PC-3 (cell line): Measurements from ENCODE around the gene COL9A3. TPM values are rescaled to one million over a fixed set of nuclear protein-coding genes. Genes with fewer than 3 reads are reported as not detected.
"Not testable (repeated sequence)": the region's sequence is repeated elsewhere in the genome, so short reads cannot be mapped to it uniquely, and the experiment has no call there.

Experiments used
- ATAC-seq: fragments of 200-7000 bp; cut with Tn5 transposase; 2 replicates; pipeline ENCODE4 v1.9.1; 2020; ENCODE audit warnings: mild to moderate bottlenecking, moderate library complexity
- BruUV-seq: library from RNA; stranded (reverse); fragments of 400-500 nt; replicated peaks from 2 replicates; lab custom pipeline; 2021; lab: Mats Ljungman, UMichigan
- CTCF ChIA-PET: fragments of 300-600 bp; sonication (Branson Sonifier 250); formaldehyde crosslinking; loops from one replicate; lab custom pipeline; 2022; ENCODE audit warnings: antibody characterized with exemption; lab: Charles Lee
- POLR2A ChIA-PET: fragments of 300-600 bp; sonication (Branson Sonifier 250); formaldehyde crosslinking; loops from one replicate; lab custom pipeline; 2022; ENCODE audit warnings: antibody characterized with exemption; ENCODE audit not compliant: unreplicated experiment; lab: Charles Lee
- DNase-seq: peaks from one replicate; pipeline ENCODE4 v3.0.0-alpha.2; 2015
- H2AFZ ChIP-seq: fragments of 300-600 bp; sonication (generic); 2 replicates; pipeline ENCODE4 v1.6.0; 2016; ENCODE audit warnings: antibody characterized with exemption, low read length
- H3F3A ChIP-seq: fragments of 300-600 bp; sonication (generic); one replicate; pipeline ENCODE4 v1.6.0; 2017; ENCODE audit warnings: antibody characterized with exemption, low read length, control low read depth, mild to moderate bottlenecking; ENCODE audit not compliant: unreplicated experiment
- H3K27ac ChIP-seq: fragments of 300-600 bp; sonication (generic); 2 replicates; pipeline ENCODE4 v1.5.1; 2016; ENCODE audit warnings: mild to moderate bottlenecking, low read length
- H3K27me3 ChIP-seq: fragments of 300-600 bp; sonication (generic); 2 replicates; pipeline ENCODE4 v1.6.1; 2016; ENCODE audit warnings: low read length, mixed read lengths
- H3K36me3 ChIP-seq: fragments of 300-600 bp; sonication (generic); 2 replicates; pipeline ENCODE4 v1.6.1; 2016; ENCODE audit warnings: low read depth, mixed run types, low read length, mixed read lengths
- H3K4me1 ChIP-seq: fragments of 300-600 bp; sonication (generic); 2 replicates; pipeline ENCODE4 v1.5.1; 2016; ENCODE audit warnings: low read length; ENCODE audit not compliant: insufficient read depth
- H3K4me2 ChIP-seq: fragments of 300-600 bp; sonication (generic); 2 replicates; pipeline ENCODE4 v1.6.0; 2016; ENCODE audit warnings: low read length
- H3K4me3 ChIP-seq: fragments of 300-600 bp; sonication (generic); 2 replicates; pipeline ENCODE4 v1.5.1; 2016; ENCODE audit warnings: mild to moderate bottlenecking, low read length, mixed read lengths
- H3K79me2 ChIP-seq: fragments of 300-600 bp; sonication (generic); 2 replicates; pipeline ENCODE4 v1.6.1; 2017; ENCODE audit warnings: low read length, mixed read lengths
- H3K9ac ChIP-seq: fragments of 300-600 bp; sonication (generic); 2 replicates; pipeline ENCODE4 v1.6.0; 2016; ENCODE audit warnings: mild to moderate bottlenecking, low read length
- H3K9me2 ChIP-seq: fragments of 300-600 bp; sonication (generic); replicated peaks from 2 replicates; pipeline ENCODE4 v1.6.1; 2016; ENCODE audit warnings: mixed run types, low read length, mixed read lengths
- H3K9me3 ChIP-seq: fragments of 300-600 bp; sonication (generic); 2 replicates; pipeline ENCODE4 v1.6.1; 2016; ENCODE audit warnings: low read length, mixed read lengths
- H4K20me1 ChIP-seq: fragments of 300-600 bp; sonication (generic); 2 replicates; pipeline ENCODE4 v1.6.1; 2016; ENCODE audit warnings: low read length, mixed read lengths
- CTCF ChIP-seq: fragments of 300-600 bp; sonication (generic); conservative IDR thresholded peaks from 2 replicates; pipeline ENCODE4 v1.5.1; 2017; ENCODE audit warnings: antibody characterized with exemption, low read depth, mild to moderate bottlenecking, low read length
- EZH2 ChIP-seq: fragments of 300-600 bp; sonication (generic); IDR thresholded peaks from one replicate; pipeline ENCODE4 v1.6.1; 2017; ENCODE audit warnings: antibody characterized with exemption, mild to moderate bottlenecking, low read length; ENCODE audit not compliant: unreplicated experiment
- EZH2phosphoT487 ChIP-seq: fragments of 300-600 bp; sonication (generic); IDR thresholded peaks from 2 replicates; pipeline ENCODE4 v1.6.1; 2018; ENCODE audit warnings: mild to moderate bottlenecking, antibody characterized with exemption, low read length, borderline replicate concordance
- intact Hi-C: fragments of 100-400 bp; cut with micrococcal nuclease; formaldehyde crosslinking; loops from 2 replicates; pipeline ENCODE4 v1.9.0; 2023
- total RNA-seq: library from RNA; depleted of rRNA; stranded (reverse); fragments of >200 nt; gene quantifications from 2 replicates; pipeline ENCODE4 v1.2.3, GENCODE V29; 2014

COL9A3 gene
- total RNA-seq, 1 experiment from 2014 or later, result 14.3 TPM

GRCh38 chr20:62850333-62850974, 33.6 kb downstream of the COL9A3 start:
- H3K27me3 ChIP-seq, result no peaks in the 10 kb centered on the region
- peaks cover 23% of the 10 kb centered on the region for H3K36me3 ChIP-seq
- peaks cover 27% of the 10 kb centered on the region for H3K79me2 ChIP-seq
- no peak overlapping the region for H2AFZ ChIP-seq
- no peaks in the 10 kb centered on the region for H3K9me3 ChIP-seq
- no peak for TF ChIP-seq EZH2phosphoT487
- TF ChIP-seq EZH2, result no peak
- TF ChIP-seq CTCF, result no peak
- no peaks in the 10 kb centered on the region for H3K9me2 ChIP-seq
- ATAC-seq (no peak), DNase-seq (no peak)
- no peaks in the 10 kb centered on the region for H3K4me1 ChIP-seq
- no peak overlapping the region for H3K4me3 ChIP-seq
- POLR2A ChIA-PET, result no interaction called here
- H3K9ac ChIP-seq, result no peak overlapping the region
- no peak overlapping the region for H3K4me2 ChIP-seq
- intact Hi-C loops, result no loop called here
- CTCF ChIA-PET, result no interaction called here
- H3F3A ChIP-seq, result no peaks in the 10 kb centered on the region
- BruUV-seq, result no TSS peak
- no peak overlapping the region for H3K27ac ChIP-seq
- H4K20me1 ChIP-seq, result 0 out of 2 replicates have a peak, but pooled peaks cover 8% of the 10 kb centered on the region

- Histone ChIP-seq H3K4me1 (peaks cover under 1% of the 10 kb centered on the region; the same call in 1 of the 2 replicates), H3K4me2 (no peak overlapping the region), H3F3A (no peaks in the 10 kb centered on the region), H3K9me3 (no peaks in the 10 kb centered on the region), H2AFZ (no peak overlapping the region), H3K79me2 (peaks cover 33% of the 10 kb centered on the region), H3K27me3 (no peaks in the 10 kb centered on the region), H3K9ac (no peak overlapping the region), H3K4me3 (no peak overlapping the region), H3K27ac (no peak overlapping the region), H3K9me2 (no peaks in the 10 kb centered on the region), H3K36me3 (peaks cover 23% of the 10 kb centered on the region), H4K20me1 (peaks cover 8% of the 10 kb centered on the region; the same call in 1 of the 2 replicates)
- POLR2A ChIA-PET, result no interaction called here
- intact Hi-C loops, result no loop called here
- no peak for ATAC-seq
- no TSS peak for BruUV-seq
- no peak for TF ChIP-seq EZH2phosphoT487
- TF ChIP-seq EZH2, result no peak
- no peak for TF ChIP-seq CTCF
- no peak for DNase-seq
- CTCF ChIA-PET, result no interaction called here
Observed at GRCh38 chr20:62852196-62852595, 35.3 kb downstream of the COL9A3 start.

- ChIA-PET CTCF (no interaction called here), POLR2A (no interaction called here)
- H3K4me2 ChIP-seq, result no peak overlapping the region
- H3K4me1 ChIP-seq, result peaks cover 5% of the 10 kb centered on the region
- no peak for ATAC-seq
- H2AFZ ChIP-seq, result no peak overlapping the region
- TF ChIP-seq EZH2 (no peak), EZH2phosphoT487 (no peak), CTCF (no peak)
- peaks cover 39% of the 10 kb centered on the region for H3K79me2 ChIP-seq
- H3K36me3 ChIP-seq, result peaks cover 23% of the 10 kb centered on the region
- no peaks in the 10 kb centered on the region for H3K9me2 ChIP-seq
- BruUV-seq, result no TSS peak
- intact Hi-C loops, result no loop called here
- DNase-seq, result no peak
- H3K27me3 ChIP-seq, result no peaks in the 10 kb centered on the region
- no peak overlapping the region for H3K9ac ChIP-seq
- H4K20me1 ChIP-seq, result peaks cover 12% of the 10 kb centered on the region; the same call in 1 of the 2 replicates
- no peaks in the 10 kb centered on the region for H3K9me3 ChIP-seq
- no peak overlapping the region for H3K27ac ChIP-seq
- H3K4me3 ChIP-seq, result no peak overlapping the region
- H3F3A ChIP-seq, result no peaks in the 10 kb centered on the region
Observed at GRCh38 chr20:62852841-62853240, 36.0 kb downstream of the COL9A3 start.

- H4K20me1 ChIP-seq, result peaks cover 12% of the 10 kb centered on the region; the same call in 1 of the 2 replicates
- H3K36me3 ChIP-seq, result peaks cover 23% of the 10 kb centered on the region
- H3K79me2 ChIP-seq, result peaks cover 43% of the 10 kb centered on the region
- BruUV-seq, H3K4me1 ChIP-seq, intact Hi-C loops, H3K27me3 ChIP-seq, H3F3A ChIP-seq, H3K4me2 ChIP-seq, H3K4me3 ChIP-seq, H2AFZ ChIP-seq, H3K27ac ChIP-seq, H3K9me2 ChIP-seq, H3K9me3 ChIP-seq, H3K9ac ChIP-seq, DNase-seq, ATAC-seq: not testable (repeated sequence)
- CTCF ChIA-PET, result interaction anchor here (1.1 kb wide), 1 partner anchor 30 kb away, joined by 7 read pairs; no protein-coding TSS in a partner anchor
- POLR2A ChIA-PET, result interaction anchor here (0.7 kb wide), 1 partner anchor 209 kb away, joined by 4 read pairs; no protein-coding TSS in a partner anchor
Observed at GRCh38 chr20:62853304-62853703, 36.5 kb downstream of the COL9A3 start.
